Pons (tissue), 1 donor: ENCODE data around the gene CPXM1.

ENCODE experiments used
- DNase-seq: peaks from one replicate; pipeline ENCODE4 v3.0.0-alpha.2; 2016; ENCODE audit warnings: low spot score

The CPXM1 gene

GRCh38 chr20:2748551-2749342 is 51.7 kb downstream of the CPXM1 start:
- no peak for DNase-seq

DNA sequence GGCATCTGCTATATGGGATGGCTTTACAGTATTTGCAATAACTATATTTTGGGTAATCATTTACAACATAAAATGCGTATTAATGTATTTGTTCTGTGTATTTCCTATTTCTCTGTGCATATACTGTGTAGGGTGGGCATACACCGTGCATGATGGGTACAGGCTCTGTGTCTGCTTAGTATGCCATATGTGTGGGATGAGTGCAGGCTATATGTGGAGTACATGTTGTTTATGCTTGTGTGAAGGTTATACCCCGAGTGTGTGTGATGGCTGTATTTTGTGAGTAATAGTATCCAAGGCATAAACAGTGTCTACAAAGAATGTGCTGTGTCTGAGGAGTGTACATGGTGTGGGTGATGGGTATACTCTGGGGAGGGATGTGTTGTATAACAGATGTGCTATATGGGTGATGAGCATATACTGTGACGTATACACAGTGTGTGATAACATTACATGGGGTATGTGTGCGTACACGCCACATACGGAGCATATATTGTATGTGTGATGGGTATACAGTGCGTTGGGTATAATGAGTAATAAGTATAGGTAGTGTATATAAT is 52.7 kb downstream of the CPXM1 start:
- no peak for DNase-seq

DNA sequence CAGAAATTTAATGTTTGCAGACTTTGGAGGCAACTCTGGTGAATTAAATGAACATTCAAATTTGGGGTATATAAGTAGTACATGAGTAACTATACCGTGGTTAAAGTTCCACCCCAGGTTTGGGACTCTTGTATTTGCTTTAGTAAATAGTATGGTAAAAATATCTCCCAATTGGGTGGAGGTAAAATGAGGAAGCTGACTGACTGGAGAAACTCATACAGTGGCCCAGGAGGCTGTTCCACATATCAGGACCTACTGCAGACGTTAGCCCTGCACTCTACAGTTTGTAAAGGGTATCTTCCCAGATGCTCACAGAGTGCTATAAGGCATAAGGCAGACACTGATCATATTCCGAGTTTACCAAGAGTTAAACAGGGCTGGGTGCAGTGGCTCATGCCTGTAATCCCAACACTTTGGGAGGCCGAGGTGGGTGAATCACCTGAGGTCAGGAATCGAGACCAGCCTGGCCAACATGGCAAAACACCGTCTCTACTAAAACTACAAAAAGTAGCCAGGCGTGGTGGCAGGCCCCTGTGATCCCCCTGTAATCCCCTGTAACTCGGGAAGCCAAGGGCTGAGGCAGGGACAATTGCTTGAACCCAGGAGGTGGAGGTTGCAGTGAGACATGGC is 53.7 kb downstream of the CPXM1 start:
- DNase-seq = no peak

DNA sequence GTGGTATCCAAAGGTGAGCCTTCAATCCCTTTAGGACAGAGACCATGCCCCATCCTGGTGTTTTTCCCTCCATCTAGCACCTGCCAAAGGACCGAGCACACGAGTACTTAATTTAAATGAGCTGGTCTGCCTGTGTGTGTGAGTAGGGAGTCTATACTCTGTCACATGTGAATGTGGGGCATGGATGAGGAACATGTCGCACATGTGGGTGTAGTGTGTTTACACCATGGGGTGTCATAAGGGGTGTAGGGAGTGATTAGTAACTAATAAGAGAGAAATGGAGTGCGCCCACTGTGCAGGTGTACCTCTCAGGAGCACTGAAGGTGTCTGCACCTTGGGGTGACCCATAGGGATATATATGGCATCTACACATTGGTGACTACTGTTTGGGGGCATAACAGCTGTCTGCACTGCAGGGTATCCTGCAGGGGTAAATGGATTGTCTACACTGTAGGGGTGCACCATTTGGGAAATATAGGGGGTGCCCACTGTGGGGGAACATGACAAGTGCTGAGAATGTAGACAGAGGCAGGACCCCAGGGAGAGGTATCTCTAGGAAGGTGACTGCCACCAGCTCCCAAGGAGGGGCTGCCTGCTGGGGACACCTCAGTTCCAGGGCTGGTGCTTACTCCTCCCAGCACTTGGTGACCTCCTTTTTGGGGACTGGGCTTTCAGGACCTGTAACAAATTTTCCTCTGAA is 54.3 kb downstream of the CPXM1 start:
- DNase-seq = no peak

DNA sequence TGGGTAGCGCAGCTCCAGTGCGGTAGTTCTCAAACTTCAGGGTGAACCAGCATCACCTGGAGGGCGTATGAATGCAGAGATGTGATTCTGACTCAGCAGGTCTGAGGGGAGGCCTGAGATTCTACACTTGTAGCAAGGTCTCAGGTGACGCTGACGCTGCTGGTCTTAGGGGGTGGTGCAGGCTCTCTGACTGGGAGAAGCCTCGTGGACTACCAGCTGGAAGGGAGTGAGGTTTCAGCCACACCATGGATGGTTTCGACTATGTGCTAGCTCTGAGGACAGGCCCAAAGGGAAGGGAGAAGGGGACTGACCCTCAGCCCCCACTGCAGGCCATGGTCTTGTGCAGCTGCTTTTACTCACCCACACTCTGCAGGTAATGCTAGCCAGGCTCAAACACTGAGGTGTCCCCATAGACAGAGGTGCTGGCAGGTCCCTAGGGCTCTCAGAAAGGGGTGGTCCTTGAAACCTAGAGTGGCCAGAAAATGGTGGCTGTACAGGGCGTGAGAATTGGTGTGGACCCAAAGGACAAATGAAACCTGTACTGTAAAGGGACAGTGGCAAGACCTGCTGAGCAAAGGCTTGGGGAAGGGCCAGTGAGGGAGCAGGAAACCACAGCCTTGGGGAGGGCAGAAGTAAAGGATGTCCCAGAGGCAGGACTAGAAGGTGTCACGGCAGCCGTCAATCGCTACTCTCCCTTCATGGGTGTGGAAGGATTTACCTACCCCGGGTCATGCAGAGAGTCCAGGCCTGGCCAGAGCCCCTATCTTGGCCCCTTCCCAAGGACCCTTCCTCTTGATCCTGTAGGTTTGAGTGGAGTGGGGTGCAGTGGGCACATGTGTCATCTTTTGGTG is 55.1 kb downstream of the CPXM1 start:
- DNase-seq = no peak
